ENCODE measurements around the gene APBB2. TPM values are rescaled to one million over a fixed set of nuclear protein-coding genes. Genes with fewer than 3 reads are reported as not detected.

APBB2 gene
- total and polyA plus RNA-seq, 4 donors = 4.8 to 31.5 (median 11.2) TPM

DNA sequence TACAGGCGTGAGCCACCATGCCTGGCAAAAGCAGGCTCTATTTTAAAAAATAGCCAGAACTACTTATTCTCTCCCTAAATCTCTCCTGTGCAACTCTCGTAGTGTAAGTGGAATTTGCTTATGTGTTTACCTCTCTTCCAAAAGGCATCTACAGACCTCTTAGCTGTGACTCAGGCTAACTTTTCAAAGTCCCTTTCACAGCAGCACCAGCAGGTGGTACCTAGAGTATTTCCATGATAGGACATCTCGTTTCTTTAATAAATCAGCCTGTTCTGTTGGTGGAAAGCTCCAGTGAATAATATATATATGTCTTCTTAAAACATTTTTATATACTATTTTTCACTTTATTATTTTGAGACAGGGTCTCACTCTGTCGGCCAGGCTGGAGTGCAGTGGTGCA lies 375.6 kb downstream of the APBB2 start:
- H3K9me3 ChIP-seq (ENCODE audit: control insufficient read depth in 4 of 4, low read length in 3 of 4) = no peaks in the 10 kb centered on the region
- peaks cover 0 to 11% (median 4%) of the 10 kb centered on the region in 4 donors for H3K36me3 ChIP-seq (ENCODE audit: control insufficient read depth in 4 of 4, insufficient read depth in 3 of 4, low read depth in 1 of 4, low read length in 3 of 4)
- no peaks in the 10 kb centered on the region for H3K27me3 ChIP-seq (ENCODE audit: control insufficient read depth in 4 of 4, insufficient read depth in 4 of 4, low read length in 3 of 4)
- TF ChIP-seq YY1 (IDR thresholded peaks at IDR 0.05) (no peak), EGR1 (IDR thresholded peaks at IDR 0.05; ENCODE audit: low read depth in 2 of 2) (no peak), RXRA (IDR thresholded peaks at IDR 0.05) (no peak), FOXA2 (IDR thresholded peaks at IDR 0.05) (no peak), TAF1 (conservative IDR thresholded peaks at IDR 0.05) (no peak), HNF4A (conservative IDR thresholded peaks at IDR 0.05) (no peak), GABPA (IDR thresholded peaks at IDR 0.05 in 1 of 2, conservative IDR thresholded peaks at IDR 0.05 in 1 of 2) (no peak), SP1 (IDR thresholded peaks at IDR 0.05) (no peak), RAD21 (IDR thresholded peaks at IDR 0.05) (no peak)
- TF ChIP-seq, protein P1, sequence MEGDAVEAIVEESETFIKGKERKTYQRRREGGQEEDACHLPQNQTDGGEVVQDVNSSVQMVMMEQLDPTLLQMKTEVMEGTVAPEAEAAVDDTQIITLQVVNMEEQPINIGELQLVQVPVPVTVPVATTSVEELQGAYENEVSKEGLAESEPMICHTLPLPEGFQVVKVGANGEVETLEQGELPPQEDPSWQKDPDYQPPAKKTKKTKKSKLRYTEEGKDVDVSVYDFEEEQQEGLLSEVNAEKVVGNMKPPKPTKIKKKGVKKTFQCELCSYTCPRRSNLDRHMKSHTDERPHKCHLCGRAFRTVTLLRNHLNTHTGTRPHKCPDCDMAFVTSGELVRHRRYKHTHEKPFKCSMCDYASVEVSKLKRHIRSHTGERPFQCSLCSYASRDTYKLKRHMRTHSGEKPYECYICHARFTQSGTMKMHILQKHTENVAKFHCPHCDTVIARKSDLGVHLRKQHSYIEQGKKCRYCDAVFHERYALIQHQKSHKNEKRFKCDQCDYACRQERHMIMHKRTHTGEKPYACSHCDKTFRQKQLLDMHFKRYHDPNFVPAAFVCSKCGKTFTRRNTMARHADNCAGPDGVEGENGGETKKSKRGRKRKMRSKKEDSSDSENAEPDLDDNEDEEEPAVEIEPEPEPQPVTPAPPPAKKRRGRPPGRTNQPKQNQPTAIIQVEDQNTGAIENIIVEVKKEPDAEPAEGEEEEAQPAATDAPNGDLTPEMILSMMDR (IDR thresholded peaks at IDR 0.05; ENCODE audit: low read depth, low read length, missing input control) = no peak
- TF ChIP-seq, protein P2, sequence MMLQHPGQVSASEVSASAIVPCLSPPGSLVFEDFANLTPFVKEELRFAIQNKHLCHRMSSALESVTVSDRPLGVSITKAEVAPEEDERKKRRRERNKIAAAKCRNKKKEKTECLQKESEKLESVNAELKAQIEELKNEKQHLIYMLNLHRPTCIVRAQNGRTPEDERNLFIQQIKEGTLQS (IDR thresholded peaks at IDR 0.05) = no peak
- TF ChIP-seq, protein P3, sequence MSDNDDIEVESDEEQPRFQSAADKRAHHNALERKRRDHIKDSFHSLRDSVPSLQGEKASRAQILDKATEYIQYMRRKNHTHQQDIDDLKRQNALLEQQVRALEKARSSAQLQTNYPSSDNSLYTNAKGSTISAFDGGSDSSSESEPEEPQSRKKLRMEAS (IDR thresholded peaks at IDR 0.05) = no peak
- TF ChIP-seq, protein P4, sequence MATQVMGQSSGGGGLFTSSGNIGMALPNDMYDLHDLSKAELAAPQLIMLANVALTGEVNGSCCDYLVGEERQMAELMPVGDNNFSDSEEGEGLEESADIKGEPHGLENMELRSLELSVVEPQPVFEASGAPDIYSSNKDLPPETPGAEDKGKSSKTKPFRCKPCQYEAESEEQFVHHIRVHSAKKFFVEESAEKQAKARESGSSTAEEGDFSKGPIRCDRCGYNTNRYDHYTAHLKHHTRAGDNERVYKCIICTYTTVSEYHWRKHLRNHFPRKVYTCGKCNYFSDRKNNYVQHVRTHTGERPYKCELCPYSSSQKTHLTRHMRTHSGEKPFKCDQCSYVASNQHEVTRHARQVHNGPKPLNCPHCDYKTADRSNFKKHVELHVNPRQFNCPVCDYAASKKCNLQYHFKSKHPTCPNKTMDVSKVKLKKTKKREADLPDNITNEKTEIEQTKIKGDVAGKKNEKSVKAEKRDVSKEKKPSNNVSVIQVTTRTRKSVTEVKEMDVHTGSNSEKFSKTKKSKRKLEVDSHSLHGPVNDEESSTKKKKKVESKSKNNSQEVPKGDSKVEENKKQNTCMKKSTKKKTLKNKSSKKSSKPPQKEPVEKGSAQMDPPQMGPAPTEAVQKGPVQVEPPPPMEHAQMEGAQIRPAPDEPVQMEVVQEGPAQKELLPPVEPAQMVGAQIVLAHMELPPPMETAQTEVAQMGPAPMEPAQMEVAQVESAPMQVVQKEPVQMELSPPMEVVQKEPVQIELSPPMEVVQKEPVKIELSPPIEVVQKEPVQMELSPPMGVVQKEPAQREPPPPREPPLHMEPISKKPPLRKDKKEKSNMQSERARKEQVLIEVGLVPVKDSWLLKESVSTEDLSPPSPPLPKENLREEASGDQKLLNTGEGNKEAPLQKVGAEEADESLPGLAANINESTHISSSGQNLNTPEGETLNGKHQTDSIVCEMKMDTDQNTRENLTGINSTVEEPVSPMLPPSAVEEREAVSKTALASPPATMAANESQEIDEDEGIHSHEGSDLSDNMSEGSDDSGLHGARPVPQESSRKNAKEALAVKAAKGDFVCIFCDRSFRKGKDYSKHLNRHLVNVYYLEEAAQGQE (IDR thresholded peaks at IDR 0.05) = no peak
- TF ChIP-seq, protein P5, sequence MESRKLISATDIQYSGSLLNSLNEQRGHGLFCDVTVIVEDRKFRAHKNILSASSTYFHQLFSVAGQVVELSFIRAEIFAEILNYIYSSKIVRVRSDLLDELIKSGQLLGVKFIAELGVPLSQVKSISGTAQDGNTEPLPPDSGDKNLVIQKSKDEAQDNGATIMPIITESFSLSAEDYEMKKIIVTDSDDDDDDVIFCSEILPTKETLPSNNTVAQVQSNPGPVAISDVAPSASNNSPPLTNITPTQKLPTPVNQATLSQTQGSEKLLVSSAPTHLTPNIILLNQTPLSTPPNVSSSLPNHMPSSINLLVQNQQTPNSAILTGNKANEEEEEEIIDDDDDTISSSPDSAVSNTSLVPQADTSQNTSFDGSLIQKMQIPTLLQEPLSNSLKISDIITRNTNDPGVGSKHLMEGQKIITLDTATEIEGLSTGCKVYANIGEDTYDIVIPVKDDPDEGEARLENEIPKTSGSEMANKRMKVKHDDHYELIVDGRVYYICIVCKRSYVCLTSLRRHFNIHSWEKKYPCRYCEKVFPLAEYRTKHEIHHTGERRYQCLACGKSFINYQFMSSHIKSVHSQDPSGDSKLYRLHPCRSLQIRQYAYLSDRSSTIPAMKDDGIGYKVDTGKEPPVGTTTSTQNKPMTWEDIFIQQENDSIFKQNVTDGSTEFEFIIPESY (IDR thresholded peaks at IDR 0.05) = no peak
- H3K4me1 ChIP-seq (ENCODE audit: control insufficient read depth in 4 of 4, insufficient read depth in 4 of 4, low read length in 3 of 4) = no peaks in the 10 kb centered on the region
- 92% methylated on average over 4 of the region's 4 CpGs for WGBS
- H3K27ac ChIP-seq (ENCODE audit: low read depth in 1 of 2, low read length in 2 of 2) = no peak overlapping the region
- no peak for DNase-seq (ENCODE audit: low spot score)
- no peak overlapping the region for H3K4me3 ChIP-seq (ENCODE audit: low read depth in 1 of 3, low read length in 3 of 3)
- H3K9ac ChIP-seq (ENCODE audit: low read depth in 1 of 2, low read length in 2 of 2) = no peak overlapping the region

Measured in liver (tissue), 9 donors.